Neural cell (in vitro differentiated cells): ENCODE measurements around the gene IL11RA.

ENCODE experiments used
- EP300 ChIP-seq: fragments of 450-650 bp; conservative IDR thresholded peaks from 2 replicates; pipeline ENCODE4 v1.6.1; 2014; ENCODE audit warnings: antibody characterized with exemption, mild to moderate bottlenecking, moderate library complexity; ENCODE audit not compliant: poor library complexity, severe bottlenecking
- EZH2 ChIP-seq: fragments of 200-600, 300-800 bp; shearing (Covaris generic), sonication (generic); IDR thresholded peaks from 2 replicates; pipeline ENCODE4 v1.6.1; 2014; ENCODE audit warnings: antibody characterized with exemption, low read length, borderline replicate concordance, mild to moderate bottlenecking; ENCODE audit not compliant: insufficient read depth, poor library complexity, severe bottlenecking
- MXI1 ChIP-seq: fragments of 450-650 bp; conservative IDR thresholded peaks from 2 replicates; pipeline ENCODE4 v1.6.1; 2014; ENCODE audit warnings: antibody characterized with exemption, mild to moderate bottlenecking; ENCODE audit not compliant: poor library complexity, severe bottlenecking
- POLR2AphosphoS5 ChIP-seq: IDR thresholded peaks from 2 replicates; pipeline ENCODE4 v1.6.1; 2012
- RAD21 ChIP-seq: fragments of 450-650 bp; conservative IDR thresholded peaks from 2 replicates; pipeline ENCODE4 v1.6.1; 2014; ENCODE audit warnings: antibody characterized with exemption, mild to moderate bottlenecking, moderate library complexity
- SMC3 ChIP-seq: fragments of 450-650 bp; conservative IDR thresholded peaks from 2 replicates; pipeline ENCODE4 v1.6.1; 2014; ENCODE audit warnings: antibody characterized with exemption, mild to moderate bottlenecking, moderate library complexity; ENCODE audit not compliant: poor library complexity
- TAF1 ChIP-seq: IDR thresholded peaks from 2 replicates; pipeline ENCODE4 v1.6.1; 2012; ENCODE audit warnings: low read depth
- TF ChIP-seq, protein P1 (sequence below): fragments of 450-650 bp; IDR thresholded peaks from 2 replicates; pipeline ENCODE4 v1.5.1; 2014; ENCODE audit warnings: antibody characterized with exemption, mild to moderate bottlenecking, moderate library complexity; ENCODE audit not compliant: poor library complexity, severe bottlenecking

DNA sequence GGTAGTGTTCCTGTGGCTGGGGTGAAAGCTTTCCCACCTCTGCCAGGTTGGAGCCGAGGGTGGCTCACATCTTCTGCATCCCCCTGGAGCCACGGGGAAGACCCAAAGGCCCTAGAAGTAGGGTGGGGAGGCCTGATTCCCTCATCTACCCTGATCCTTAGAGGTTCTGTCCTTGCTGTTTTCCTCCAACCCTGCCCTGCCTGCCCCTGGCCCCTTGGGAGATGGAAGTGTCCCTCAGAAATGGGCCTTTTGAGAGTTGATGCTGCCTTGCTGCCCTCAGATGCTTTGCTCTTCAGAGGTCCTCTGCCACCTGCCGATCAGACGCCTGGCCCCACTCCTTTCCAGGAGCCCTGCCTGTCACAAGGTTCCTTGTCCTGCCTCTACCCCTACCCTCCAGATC lies 32.8 kb downstream of the IL11RA start:
- TF ChIP-seq, protein P1, sequence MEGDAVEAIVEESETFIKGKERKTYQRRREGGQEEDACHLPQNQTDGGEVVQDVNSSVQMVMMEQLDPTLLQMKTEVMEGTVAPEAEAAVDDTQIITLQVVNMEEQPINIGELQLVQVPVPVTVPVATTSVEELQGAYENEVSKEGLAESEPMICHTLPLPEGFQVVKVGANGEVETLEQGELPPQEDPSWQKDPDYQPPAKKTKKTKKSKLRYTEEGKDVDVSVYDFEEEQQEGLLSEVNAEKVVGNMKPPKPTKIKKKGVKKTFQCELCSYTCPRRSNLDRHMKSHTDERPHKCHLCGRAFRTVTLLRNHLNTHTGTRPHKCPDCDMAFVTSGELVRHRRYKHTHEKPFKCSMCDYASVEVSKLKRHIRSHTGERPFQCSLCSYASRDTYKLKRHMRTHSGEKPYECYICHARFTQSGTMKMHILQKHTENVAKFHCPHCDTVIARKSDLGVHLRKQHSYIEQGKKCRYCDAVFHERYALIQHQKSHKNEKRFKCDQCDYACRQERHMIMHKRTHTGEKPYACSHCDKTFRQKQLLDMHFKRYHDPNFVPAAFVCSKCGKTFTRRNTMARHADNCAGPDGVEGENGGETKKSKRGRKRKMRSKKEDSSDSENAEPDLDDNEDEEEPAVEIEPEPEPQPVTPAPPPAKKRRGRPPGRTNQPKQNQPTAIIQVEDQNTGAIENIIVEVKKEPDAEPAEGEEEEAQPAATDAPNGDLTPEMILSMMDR, result no peak
- TF ChIP-seq EZH2, result no peak
- no peak for TF ChIP-seq EP300
- no peak for TF ChIP-seq TAF1
- no peak for TF ChIP-seq SMC3
- TF ChIP-seq POLR2AphosphoS5, result no peak
- TF ChIP-seq MXI1, result no peak
- TF ChIP-seq RAD21, result no peak
